HepG2 (cell line): ENCODE measurements around the gene SLC16A4. TPM values are rescaled to one million over a fixed set of nuclear protein-coding genes. Genes with fewer than 3 reads are reported as not detected.

Experiments used
- ASH2L ChIP-seq: fragments of 300-600, 200-600 bp; sonication (generic); IDR thresholded peaks from 2 replicates; pipeline ENCODE4 v1.7.0; 2017; ENCODE audit warnings: low read depth, mild to moderate bottlenecking, moderate library complexity, mixed read lengths, low read length; ENCODE audit not compliant: insufficient read length
- BORCS8-MEF2B ChIP-seq: sonication (generic); formaldehyde crosslinking; IDR thresholded peaks from 2 replicates; pipeline ENCODE4 v1.8.0; 2022; ENCODE audit warnings: mild to moderate bottlenecking, missing genetic modification reagents
- ESRRA ChIP-seq: sonication (generic); formaldehyde crosslinking; IDR thresholded peaks from 2 replicates; pipeline ENCODE4 v1.5.1; 2020; ENCODE audit warnings: mild to moderate bottlenecking, low read depth, missing genetic modification reagents
- ETV6 ChIP-seq: sonication (generic); formaldehyde crosslinking; conservative IDR thresholded peaks from 2 replicates; pipeline ENCODE4 v1.4.0; 2020; ENCODE audit warnings: missing genetic modification reagents
- FOSL2 ChIP-seq: sonication (generic); formaldehyde crosslinking; IDR thresholded peaks from 2 replicates; pipeline ENCODE4 v1.4.0; 2020; ENCODE audit warnings: missing genetic modification reagents
- FOXO1 ChIP-seq: sonication (generic); formaldehyde crosslinking; IDR thresholded peaks from 2 replicates; pipeline ENCODE4 v1.4.0; 2020; ENCODE audit warnings: missing genetic modification reagents
- JUNB ChIP-seq: sonication (generic); formaldehyde crosslinking; IDR thresholded peaks from 2 replicates; pipeline ENCODE4 v1.8.0; 2022; ENCODE audit warnings: missing genetic modification reagents, mild to moderate bottlenecking, borderline replicate concordance
- MAF1 ChIP-seq: sonication (generic); formaldehyde crosslinking; IDR thresholded peaks from 2 replicates; pipeline ENCODE4 v1.5.0; 2020; ENCODE audit warnings: missing genetic modification reagents, borderline replicate concordance
- MEIS2 ChIP-seq: sonication (generic); formaldehyde crosslinking; IDR thresholded peaks from 2 replicates; pipeline ENCODE4 v1.9.0; 2021; ENCODE audit warnings: mild to moderate bottlenecking, missing genetic modification reagents
- MLLT10 ChIP-seq: sonication (generic); formaldehyde crosslinking; IDR thresholded peaks from 2 replicates; pipeline ENCODE4 v1.4.0; 2020; ENCODE audit warnings: missing genetic modification reagents
- MTA3 ChIP-seq: sonication (generic); formaldehyde crosslinking; IDR thresholded peaks from 2 replicates; pipeline ENCODE4 v1.4.0; 2020; ENCODE audit warnings: missing genetic modification reagents
- NR2F1 ChIP-seq, 2 experiments: fragments of 450-650 bp in 1 of 2; formaldehyde crosslinking in 1 of 2; IDR thresholded peaks; 2 replicates each; pipeline versions ENCODE4 v1.5.0 to v1.6.1; 2016 to 2020; ENCODE audit warnings: mild to moderate bottlenecking in 1 of 2, missing compliant biosample characterization in 1 of 2, missing genetic modification reagents in 1 of 2, moderate library complexity in 1 of 2
- PCBP1 ChIP-seq: fragments of 200-400 bp; formaldehyde crosslinking; IDR thresholded peaks from 2 replicates; pipeline ENCODE4 v1.6.1; 2017; ENCODE audit warnings: mild to moderate bottlenecking, low read depth, low read length, borderline replicate concordance
- PHF20 ChIP-seq: sonication (generic); formaldehyde crosslinking; IDR thresholded peaks from 2 replicates; pipeline ENCODE4 v1.5.0; 2020; ENCODE audit warnings: mild to moderate bottlenecking, missing genetic modification reagents
- RFX1 ChIP-seq: fragments of 450-650 bp; IDR thresholded peaks from 2 replicates; pipeline ENCODE4 v1.6.1; 2017
- SMARCE1 ChIP-seq: fragments of 450-650 bp; IDR thresholded peaks from 2 replicates; pipeline ENCODE4 v1.6.1; 2017; ENCODE audit warnings: borderline replicate concordance
- SP2 ChIP-seq: sonication (generic); formaldehyde crosslinking; IDR thresholded peaks from 2 replicates; pipeline ENCODE4 v1.5.1; 2020; ENCODE audit warnings: mild to moderate bottlenecking, missing genetic modification reagents
- SRSF1 ChIP-seq: fragments of 200-400 bp; formaldehyde crosslinking; optimal IDR thresholded peaks from 2 replicates; pipeline ENCODE3; 2017; ENCODE audit warnings: mild to moderate bottlenecking, low read depth, low read length, moderate library complexity
- ZBTB25 ChIP-seq: IDR thresholded peaks from 2 replicates; pipeline ENCODE4 v1.6.1; 2018; ENCODE audit warnings: missing genetic modification reagents
- ZBTB39 ChIP-seq: sonication (generic); formaldehyde crosslinking; IDR thresholded peaks from 2 replicates; pipeline ENCODE4 v1.5.0; 2020; ENCODE audit warnings: missing genetic modification reagents
- ZNF414 ChIP-seq: sonication (generic); formaldehyde crosslinking; IDR thresholded peaks from 2 replicates; pipeline ENCODE4 v1.5.0; 2020; ENCODE audit warnings: missing genetic modification reagents
- ZNF513 ChIP-seq: sonication (generic); formaldehyde crosslinking; conservative IDR thresholded peaks from 2 replicates; pipeline ENCODE4 v1.5.0; 2020; ENCODE audit warnings: missing genetic modification reagents
- ZNF776 ChIP-seq: sonication (generic); formaldehyde crosslinking; IDR thresholded peaks from 2 replicates; pipeline ENCODE4 v1.4.0; 2020; ENCODE audit warnings: mild to moderate bottlenecking, missing genetic modification reagents
- ZNF784 ChIP-seq: sonication (generic); formaldehyde crosslinking; IDR thresholded peaks from 2 replicates; pipeline ENCODE4 v1.5.1; 2020; ENCODE audit warnings: missing genetic modification reagents, mild to moderate bottlenecking, borderline replicate concordance
- polyA plus RNA-seq, 8 experiments: library from polyadenylated mRNA; depleted of rRNA in 3 of 8; stranded (reverse) in 7 of 8; unstranded in 1 of 8; fragments of >200 nt; fragmentation: Illumina TruSeq in 4 of 8; extraction: Trizol in 4 of 8; gene quantifications; 2 replicates each; pipeline versions ENCODE4 v1.2.1 to v1.2.3, GENCODE V29; 2011 to 2016; ENCODE audit warnings: low read depth in 4 of 8, missing spikeins in 1 of 8, mixed read lengths in 1 of 8; ENCODE audit not compliant: insufficient read depth in 1 of 8
- total RNA-seq, 5 experiments: library from RNA; depleted of rRNA; stranded (reverse); fragments of >200 nt; fragmentation: Illumina TruSeq; extraction: Trizol; gene quantifications; 2 replicates each; pipeline ENCODE4 v1.2.3, GENCODE V29; 2016; ENCODE audit warnings: low read depth in 1 of 5

The SLC16A4 gene
- total and polyA plus RNA-seq, 2 of the 13 experiments (the other 11 are each of a cell fraction or from before 2014, with no cell fraction given), result 1.1 to 1.5 TPM

- peak; percentile 84; the same call in 1 of the 2 replicates for TF ChIP-seq ZBTB25 (CRISPR knock-in tag)
- peak; percentile 33 to 63; a peak in 2 of 4 replicates for TF ChIP-seq NR2F1 (CRISPR knock-in tag; IDR thresholded peaks at IDR 0.05)
- peak; percentile 67; the same call in 1 of the 2 replicates for TF ChIP-seq JUNB (CRISPR knock-in tag)
- no peak for TF ChIP-seq MTA3 (CRISPR knock-in tag)
- peak; percentile 67 for TF ChIP-seq FOSL2 (CRISPR knock-in tag)
- TF ChIP-seq SRSF1, result peak; percentile 27
- TF ChIP-seq SP2 (CRISPR knock-in tag), result peak; percentile 68
- TF ChIP-seq ZNF414 (CRISPR knock-in tag), result peak; percentile 82; the same call in 1 of the 2 replicates
- TF ChIP-seq PCBP1, result no peak; the same call in 1 of the 2 replicates
- no peak for TF ChIP-seq ZNF513 (CRISPR knock-in tag)
- peak; percentile 98 for TF ChIP-seq PHF20 (CRISPR knock-in tag)
- no peak for TF ChIP-seq ZNF776
- TF ChIP-seq BORCS8-MEF2B (CRISPR knock-in tag), result peak; percentile 95
- no peak for TF ChIP-seq SMARCE1
- peak; percentile 90; the same call in 1 of the 2 replicates for TF ChIP-seq MAF1 (CRISPR knock-in tag)
- TF ChIP-seq MLLT10 (CRISPR knock-in tag), result no peak
- TF ChIP-seq ZNF784 (CRISPR knock-in tag), result peak; percentile 80; the same call in 1 of the 2 replicates
- no peak for TF ChIP-seq ZBTB39 (CRISPR knock-in tag)
- TF ChIP-seq FOXO1 (CRISPR knock-in tag), result peak; percentile 91
- no peak for TF ChIP-seq MEIS2 (CRISPR knock-in tag)
- peak; percentile 90 for TF ChIP-seq ESRRA
- TF ChIP-seq RFX1, result no peak
- TF ChIP-seq ASH2L, result peak; percentile 98
- peak; percentile 82 for TF ChIP-seq ETV6 (CRISPR knock-in tag)
Measured at GRCh38 chr1:110407260-110408210, 16.7 kb upstream of the SLC16A4 start, which contains the start of gene LAMTOR5 (continued).
